ENCODE measurements around the gene POLR2F. TPM values are rescaled to one million over a fixed set of nuclear protein-coding genes. Genes with fewer than 3 reads are reported as not detected.

The POLR2F gene
- polyA plus RNA-seq, 1 donor (not counting 4 experiments of a cell fraction or from before 2014, with no cell fraction given), result 119 TPM

- FAIRE-seq (no peak), DNase-seq (ENCODE audit: low read depth, low spot score) (no peak)
- Histone ChIP-seq H3K9me3 (ENCODE audit: control insufficient read depth, low read depth, low read length) (no peaks in the 10 kb centered on the region), H3K79me2 (ENCODE audit: control insufficient read depth, insufficient read depth, low read length) (peaks cover 69% of the 10 kb centered on the region), H3K27ac (ENCODE audit: control insufficient read depth, insufficient read depth, low read length) (no peak overlapping the region), H3K4me1 (ENCODE audit: control insufficient read depth, extremely low read depth, insufficient read depth, low read length) (no peaks in the 10 kb centered on the region), H3K4me2 (ENCODE audit: control insufficient read depth, extremely low read depth, insufficient read depth, low read depth, low read length) (no peak overlapping the region), H3K36me3 (ENCODE audit: control insufficient read depth in 2 of 2, extremely low read depth in 1 of 2, insufficient read depth in 2 of 2, low read length in 2 of 2) (peaks cover 63 to 65% of the 10 kb centered on the region in 2 experiments), H3K9me1 (ENCODE audit: control insufficient read depth, extremely low read depth, insufficient read depth, low read length) (no peaks in the 10 kb centered on the region), H3K4me3 (ENCODE audit: control insufficient read depth in 2 of 3, extremely low read depth in 1 of 3, insufficient read depth in 2 of 3, low read depth in 1 of 3, low read length in 3 of 3) (no peak overlapping the region), H4K20me1 (ENCODE audit: control insufficient read depth, extremely low read depth, insufficient read depth, low read length) (peaks cover 19% of the 10 kb centered on the region), H2AFZ (ENCODE audit: control insufficient read depth, low read length) (no peak overlapping the region), H3K27me3 (ENCODE audit: control insufficient read depth, extremely low read depth, insufficient read depth, low read length) (no peaks in the 10 kb centered on the region), H3K9ac (ENCODE audit: control insufficient read depth, extremely low read depth, insufficient read depth, low read length) (no peak overlapping the region)
- dilution Hi-C loops (cut with MboI; ENCODE audit: extremely low pct_ligation_motif_present, low sequenced_read_pairs), result no loop called here
- no peak for TF ChIP-seq EZH2 (IDR thresholded peaks at IDR 0.05; ENCODE audit: low read length)
- no peak for TF ChIP-seq CTCF (optimal IDR thresholded peaks at IDR 0.05 in 1 of 3, IDR thresholded peaks at IDR 0.05 in 1 of 3, conservative IDR thresholded peaks at IDR 0.05 in 1 of 3; ENCODE audit: extremely low read depth in 1 of 3, insufficient read depth in 2 of 3, low read length in 3 of 3)
These were observed 31.3 kb upstream of the POLR2F start for GRCh38 chr22:37922191-37922590.

- dilution Hi-C loops (cut with MboI; ENCODE audit: extremely low pct_ligation_motif_present, low sequenced_read_pairs), result no loop called here
- Histone ChIP-seq H3K27ac (ENCODE audit: control insufficient read depth, insufficient read depth, low read length) (no peak overlapping the region), H3K36me3 (ENCODE audit: control insufficient read depth in 2 of 2, extremely low read depth in 1 of 2, insufficient read depth in 2 of 2, low read length in 2 of 2) (peaks cover 51 to 57% of the 10 kb centered on the region in 2 experiments), H3K27me3 (ENCODE audit: control insufficient read depth, extremely low read depth, insufficient read depth, low read length) (no peaks in the 10 kb centered on the region), H3K9me1 (ENCODE audit: control insufficient read depth, extremely low read depth, insufficient read depth, low read length) (no peaks in the 10 kb centered on the region), H3K9ac (ENCODE audit: control insufficient read depth, extremely low read depth, insufficient read depth, low read length) (no peak overlapping the region), H3K9me3 (ENCODE audit: control insufficient read depth, low read depth, low read length) (no peaks in the 10 kb centered on the region), H3K4me3 (ENCODE audit: control insufficient read depth in 2 of 3, extremely low read depth in 1 of 3, insufficient read depth in 2 of 3, low read depth in 1 of 3, low read length in 3 of 3) (no peak overlapping the region), H3K4me1 (ENCODE audit: control insufficient read depth, extremely low read depth, insufficient read depth, low read length) (no peaks in the 10 kb centered on the region), H4K20me1 (ENCODE audit: control insufficient read depth, extremely low read depth, insufficient read depth, low read length) (peaks cover 21% of the 10 kb centered on the region), H2AFZ (ENCODE audit: control insufficient read depth, low read length) (no peak overlapping the region), H3K4me2 (ENCODE audit: control insufficient read depth, extremely low read depth, insufficient read depth, low read depth, low read length) (no peak overlapping the region), H3K79me2 (ENCODE audit: control insufficient read depth, insufficient read depth, low read length) (peaks cover 62% of the 10 kb centered on the region)
- FAIRE-seq, result no peak
- no peak for TF ChIP-seq EZH2 (IDR thresholded peaks at IDR 0.05; ENCODE audit: low read length)
- no peak for TF ChIP-seq CTCF (optimal IDR thresholded peaks at IDR 0.05 in 1 of 3, IDR thresholded peaks at IDR 0.05 in 1 of 3, conservative IDR thresholded peaks at IDR 0.05 in 1 of 3; ENCODE audit: extremely low read depth in 1 of 3, insufficient read depth in 2 of 3, low read length in 3 of 3)
- no peak for DNase-seq (ENCODE audit: low read depth, low spot score)
These were observed 29.6 kb upstream of the POLR2F start for GRCh38 chr22:37923927-37924326.

Measured in keratinocyte (primary cell).